Lung (tissue), 12 donors: ENCODE data around the gene POC1B. TPM values are rescaled to one million over a fixed set of nuclear protein-coding genes. Genes with fewer than 3 reads are reported as not detected.

ENCODE experiments used
- ATAC-seq: fragments of 200-7000 bp; cut with Tn5 transposase; one replicate; pipeline ENCODE4 v1.9.1; 2020; ENCODE audit warnings: moderate number of reproducible peaks; ENCODE audit not compliant: insufficient read depth, low FRiP score
- DNase-seq, 3 donors: peaks; one replicate each; pipeline ENCODE4 v3.0.0-alpha.2; 2013 to 2017
- H3K27ac ChIP-seq, 2 donors: one replicate each; pipeline ENCODE4 v1.5.1; 2013; ENCODE audit warnings: mild to moderate bottlenecking in 2 of 2, moderate library complexity in 2 of 2, control low read depth in 1 of 2, inconsistent platforms in 1 of 2, low read depth in 1 of 2, low read length in 1 of 2
- H3K27me3 ChIP-seq, 3 donors: one replicate each; pipeline ENCODE4 v1.5.1; 2013; ENCODE audit warnings: low read length in 2 of 3; ENCODE audit not compliant: control insufficient read depth in 3 of 3, insufficient read depth in 3 of 3
- H3K36me3 ChIP-seq, 4 donors: one replicate each; pipeline ENCODE4 v1.5.1; 2013; ENCODE audit warnings: low read length in 4 of 4, mild to moderate bottlenecking in 1 of 4, moderate library complexity in 1 of 4; ENCODE audit not compliant: control insufficient read depth in 4 of 4, insufficient read depth in 4 of 4
- H3K4me1 ChIP-seq, 5 donors: one replicate each; pipeline ENCODE4 v1.5.1; 2013; ENCODE audit warnings: low read length in 5 of 5, mild to moderate bottlenecking in 2 of 5, moderate library complexity in 1 of 5; ENCODE audit not compliant: control insufficient read depth in 5 of 5, insufficient read depth in 5 of 5
- H3K4me3 ChIP-seq: one replicate; pipeline ENCODE4 v1.5.1; 2013; ENCODE audit warnings: mild to moderate bottlenecking, control low read depth, moderate library complexity
- H3K9ac ChIP-seq, 2 donors: one replicate each; pipeline ENCODE4 v1.5.1; 2013; ENCODE audit warnings: low read length in 2 of 2, control low read depth in 1 of 2; ENCODE audit not compliant: insufficient read depth in 1 of 2
- H3K9me3 ChIP-seq, 4 donors: one replicate each; pipeline ENCODE4 v1.5.1; 2013; ENCODE audit warnings: low read length in 3 of 4, mild to moderate bottlenecking in 1 of 4, moderate library complexity in 1 of 4; ENCODE audit not compliant: control insufficient read depth in 4 of 4, insufficient read depth in 3 of 4
- CTCF ChIP-seq: IDR thresholded peaks from 2 replicates; pipeline ENCODE4 v1.5.1; 2012; ENCODE audit warnings: mild to moderate bottlenecking; ENCODE audit errors: control extremely low read depth, extremely low read depth
- WGBS, 2 donors: extraction: QIAGEN DNeasy Blood & Tissue Kit; methylation state at CpG; one replicate each; pipeline ENCODE4 v1.1.7; 2013; 5-methylcytosine and 5-hydroxymethylcytosine counted together
- polyA plus RNA-seq, 2 donors: library from polyadenylated mRNA; stranded (reverse); fragments of 200-250 nt; gene quantifications; one replicate each; pipeline ENCODE4 v1.2.1, GENCODE V29; 2013
- total RNA-seq, 2 donors: library from RNA; depleted of rRNA in 1 of 2; stranded (reverse); fragments of >200 nt in 1 of 2; gene quantifications; one replicate each; pipeline ENCODE4 v1.2.1, GENCODE V29; 2014 to 2021
- donor health status: control.
- donor health status: control.
- donor health status: Bipolar disorder and iron deficiency.
- donor health status: healthy.
- donor health status: DM: yes; HTN: yes; CAD: no.

Gene POC1B
- total and polyA plus RNA-seq, 4 donors: 6.9 to 32.6 (median 10.9) TPM

GRCh38 chr12:89468017-89468416 lies 57.8 kb downstream of the POC1B start:
- Histone ChIP-seq H3K4me3 (no peak overlapping the region), H3K9ac (no peak overlapping the region), H3K4me1 (peaks cover 0 to 15% (median 3%) of the 10 kb centered on the region in 5 donors), H3K27ac (no peak overlapping the region), H3K9me3 (no peaks in the 10 kb centered on the region), H3K27me3 (no peaks in the 10 kb centered on the region), H3K36me3 (no peaks in the 10 kb centered on the region)
- DNase-seq (no peak), ATAC-seq (no peak)
- no peak for TF ChIP-seq CTCF
- 39 to 52% methylated on average over 1 of the region's 1 CpG for WGBS, 2 donors

- no peaks in the 10 kb centered on the region for H3K27me3 ChIP-seq
- ATAC-seq (no peak), DNase-seq (peak; percentile 36 to 50 (median 43))
- peak overlapping the region in 1 of 2 donors; percentile 27 for H3K9ac ChIP-seq
- H3K36me3 ChIP-seq: no peaks in the 10 kb centered on the region
- no peak for TF ChIP-seq CTCF
- peaks cover 0 to 20% (median 6%) of the 10 kb centered on the region in 5 donors for H3K4me1 ChIP-seq
- H3K4me3 ChIP-seq: no peak overlapping the region
- H3K9me3 ChIP-seq: no peaks in the 10 kb centered on the region
- 56 to 83% methylated on average over 4 of the region's 4 CpGs for WGBS, 2 donors
- no peak overlapping the region for H3K27ac ChIP-seq
Measured at GRCh38 chr12:89464974-89465592, 60.8 kb downstream of the POC1B start.

GRCh38 chr12:89461649-89462612 lies 63.9 kb downstream of the POC1B start:
- H3K27me3 ChIP-seq: no peaks in the 10 kb centered on the region
- peak; percentile 62 for TF ChIP-seq CTCF
- ATAC-seq: peak; percentile 89
- peak overlapping the region in 1 of 2 donors; percentile 74 for H3K9ac ChIP-seq
- peak in 2 of 3 donors; percentile 82 to 85 for DNase-seq
- no peak overlapping the region for H3K4me3 ChIP-seq
- H3K36me3 ChIP-seq: peaks cover 0 to 2% (median 0%) of the 10 kb centered on the region in 4 donors
- peak overlapping the region in 1 of 2 donors; percentile 75 for H3K27ac ChIP-seq
- H3K9me3 ChIP-seq: no peaks in the 10 kb centered on the region
- H3K4me1 ChIP-seq: peaks cover 0 to 16% (median 6%) of the 10 kb centered on the region in 5 donors
- 25 to 26% methylated on average over 6 of the region's 6 CpGs for WGBS, 2 donors
